HL-60/S4 treated with phorbol 12-myristate 13-acetate at 8.2 ng/mL for 4 days and 3 days (cell line): ENCODE measurements around the gene PSMB7.

Experiments used
- in situ Hi-C: fragments of 300-500 bp; cut with MboI; formaldehyde crosslinking; loops from 2 replicates; pipeline ENCODE4 v1.15.0; 2022; ENCODE audit warnings: low sequenced_read_pairs

The PSMB7 gene

GRCh38 chr9:124384846-124385245 is 30.4 kb downstream of the PSMB7 start:
- in situ Hi-C loops = no loop called here

GRCh38 chr9:124384210-124384609 is 31.0 kb downstream of the PSMB7 start:
- in situ Hi-C loops = no loop called here

DNA sequence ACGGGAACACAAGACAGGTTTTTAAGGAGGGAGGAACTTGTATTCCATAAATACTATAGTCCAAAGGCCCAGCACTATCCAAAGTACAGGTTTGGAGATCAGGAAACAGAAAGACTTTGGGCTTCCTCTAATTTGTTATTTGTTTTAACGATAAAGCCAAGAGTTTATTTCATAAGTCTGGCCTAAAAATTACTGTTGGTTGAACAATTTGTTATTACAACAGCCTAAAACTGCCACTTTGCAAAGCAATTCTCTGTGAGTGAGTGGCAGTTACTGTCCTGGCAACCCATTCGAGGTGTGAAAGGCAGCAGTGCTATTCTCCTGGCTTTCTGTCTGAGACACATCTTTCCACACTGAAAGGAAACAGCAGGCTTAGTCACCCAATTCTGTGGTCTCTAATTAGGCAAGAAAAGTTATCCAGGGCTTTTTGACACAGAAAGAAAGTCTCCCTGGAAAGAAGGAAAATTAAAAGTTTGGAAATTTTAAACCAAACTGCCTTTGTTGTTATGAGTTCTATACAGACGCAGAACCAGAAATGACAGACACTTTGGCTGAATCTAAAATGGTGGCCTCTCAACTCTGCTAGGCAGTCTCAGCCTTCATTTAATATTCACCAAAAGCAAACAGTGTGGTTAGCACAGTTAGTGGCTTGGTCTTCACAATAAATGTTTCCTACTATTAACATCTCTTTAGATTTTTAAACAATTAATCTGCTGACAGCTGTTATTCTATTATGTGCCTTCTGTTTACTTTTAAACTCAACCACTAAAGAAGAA is 33.9 kb downstream of the PSMB7 start:
- in situ Hi-C loops = no loop called here

DNA sequence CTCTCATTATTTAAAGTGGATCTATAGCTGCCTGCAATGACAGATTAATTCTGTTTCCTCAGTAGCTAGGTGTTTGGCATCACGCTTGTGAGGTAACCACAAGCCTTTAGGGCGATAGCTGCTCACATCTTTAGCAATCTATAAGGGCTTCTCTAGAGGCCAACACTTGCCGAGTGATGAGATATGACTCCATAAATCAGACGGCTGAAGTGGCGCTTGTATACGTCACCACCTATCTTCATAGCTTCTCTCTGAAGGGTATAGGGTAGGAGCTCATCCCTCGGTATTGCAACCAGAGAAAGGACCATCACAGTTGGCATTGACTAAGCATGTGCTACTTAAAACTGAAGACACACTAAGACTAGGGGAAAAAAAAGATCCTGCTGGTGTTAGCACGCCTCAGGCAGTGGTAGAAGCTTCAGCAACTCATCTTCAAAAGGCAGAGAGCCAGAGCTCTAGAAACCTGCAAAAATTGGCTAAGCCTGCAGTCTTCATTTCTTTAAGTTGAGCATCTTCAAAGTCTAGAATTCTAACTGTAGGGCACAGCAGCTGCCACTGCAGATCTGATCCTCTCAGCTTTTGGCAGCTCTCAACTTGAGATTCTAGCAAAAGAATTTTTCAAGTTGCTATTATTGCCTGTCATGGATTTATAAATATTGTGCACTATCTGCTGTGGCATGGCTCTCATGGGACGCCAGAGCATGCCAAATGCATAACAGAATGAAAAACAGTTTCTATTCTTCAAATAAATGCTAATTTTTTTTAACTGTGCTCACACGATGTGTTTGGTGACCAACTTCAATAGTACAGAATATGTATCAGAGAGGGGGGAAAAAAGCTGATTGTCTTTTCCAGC is 37.5 kb downstream of the PSMB7 start:
- in situ Hi-C loops = no loop called here

- in situ Hi-C loops = no loop called here
Measured at GRCh38 chr9:124376329-124376728, 38.9 kb downstream of the PSMB7 start.

DNA sequence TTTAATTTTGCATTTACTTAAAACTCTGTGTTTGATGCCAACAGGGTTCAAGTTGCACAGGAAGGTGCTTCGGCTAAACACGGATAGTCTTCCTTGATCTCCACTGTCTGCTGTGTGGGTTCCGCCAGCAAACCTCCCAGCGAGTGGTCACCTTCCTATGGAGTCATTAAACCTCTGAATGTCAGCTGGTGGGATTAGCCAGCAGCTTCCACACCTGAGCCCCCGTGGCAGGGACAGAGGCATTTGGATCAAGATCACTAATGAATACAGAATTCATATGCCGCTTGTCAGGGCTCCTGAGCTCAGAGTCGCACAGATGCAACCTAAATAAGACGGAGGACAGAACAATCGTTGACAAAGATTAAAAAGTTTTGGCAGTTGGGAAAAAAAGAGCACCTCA is 39.5 kb downstream of the PSMB7 start:
- in situ Hi-C loops = no loop called here

- in situ Hi-C loops = no loop called here
Measured at GRCh38 chr9:124373851-124374250, 41.4 kb downstream of the PSMB7 start.

DNA sequence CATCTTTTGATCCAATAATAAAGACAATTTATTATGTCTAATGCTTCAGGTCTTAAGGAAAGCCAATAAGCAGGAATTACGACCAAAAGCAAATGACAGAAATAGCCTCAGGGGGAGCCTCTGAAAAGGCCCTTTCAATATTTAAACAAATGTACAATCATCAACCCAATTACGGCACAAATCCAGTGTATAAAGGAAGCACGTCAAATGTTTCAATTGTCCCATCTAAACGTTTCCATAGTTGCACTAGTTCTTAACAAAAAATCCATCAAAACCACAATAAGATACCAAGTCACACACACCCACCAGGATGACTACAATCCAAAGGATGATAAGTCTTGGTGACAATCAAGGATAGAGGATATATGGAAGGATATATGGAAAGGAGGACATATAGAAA is 41.9 kb downstream of the PSMB7 start:
- in situ Hi-C loops = no loop called here

DNA sequence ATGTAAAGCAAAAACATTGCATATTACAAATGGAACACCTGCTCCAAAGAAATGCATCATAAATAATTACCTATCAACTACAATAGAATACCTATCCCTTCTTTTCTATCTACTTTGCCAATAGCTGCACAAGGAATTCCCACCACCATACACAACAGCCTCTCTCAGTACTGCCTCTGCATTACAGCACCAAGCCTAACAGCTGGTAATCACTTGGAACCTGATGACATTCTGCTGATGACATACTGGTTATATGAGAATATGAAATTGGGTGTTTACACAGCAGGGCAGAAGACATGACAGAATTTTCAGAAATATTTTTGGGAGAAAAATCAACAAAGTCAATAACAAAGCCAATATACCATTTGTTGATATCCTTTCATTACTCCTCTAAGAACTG is 43.2 kb downstream of the PSMB7 start:
- in situ Hi-C loops = no loop called here

DNA sequence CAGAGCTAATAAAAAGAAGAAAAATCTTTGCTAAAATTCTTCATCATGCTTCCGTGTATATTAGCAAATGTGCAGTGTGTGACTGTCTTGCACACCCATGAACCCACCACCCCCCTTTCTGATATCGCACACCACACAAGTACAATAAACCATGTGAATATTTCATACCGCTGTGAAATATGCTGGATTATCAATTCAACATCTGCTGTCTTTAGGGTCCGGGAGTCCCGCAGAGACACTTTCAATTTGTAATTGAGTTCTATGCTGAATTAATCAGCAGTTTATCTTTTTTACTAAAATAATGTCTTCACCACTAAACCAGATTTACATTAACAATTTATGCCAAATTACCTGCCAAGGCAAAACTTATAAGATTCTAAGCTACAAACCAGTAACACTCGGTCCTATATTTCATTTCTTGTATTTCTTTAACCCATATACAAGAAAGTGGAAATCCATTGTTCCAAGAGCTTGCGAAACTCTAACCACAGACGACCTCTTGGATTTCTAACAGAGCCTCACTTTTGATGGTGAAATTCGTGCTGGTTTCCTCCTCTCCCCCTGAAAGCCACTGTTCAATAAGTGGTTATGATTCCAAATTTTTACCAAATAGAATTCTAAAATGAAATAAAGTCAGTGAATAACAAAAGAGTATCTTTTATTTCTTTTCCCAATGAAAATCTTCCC is 44.2 kb downstream of the PSMB7 start:
- in situ Hi-C loops = no loop called here

- in situ Hi-C loops = no loop called here
Measured at GRCh38 chr9:124369231-124369797, 45.9 kb downstream of the PSMB7 start.

DNA sequence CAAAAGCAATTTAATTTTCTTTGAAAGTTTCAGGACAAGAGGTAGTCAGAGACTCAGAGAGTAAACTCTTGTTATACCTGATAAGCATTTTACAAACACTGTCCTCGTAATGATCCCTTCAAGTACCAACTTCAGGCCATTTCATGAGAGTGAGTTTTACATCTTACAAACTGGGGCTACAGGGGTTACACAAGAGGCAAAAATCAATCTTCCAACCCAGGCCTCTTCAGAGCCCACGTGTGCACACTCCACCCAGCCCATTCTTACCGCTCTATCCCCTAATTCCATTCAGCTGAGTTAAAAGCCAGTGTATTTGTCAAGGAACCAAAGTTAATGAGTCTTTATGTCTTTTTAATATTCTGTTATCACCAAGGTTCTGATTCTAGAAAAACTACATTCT is 46.5 kb downstream of the PSMB7 start:
- in situ Hi-C loops = no loop called here

DNA sequence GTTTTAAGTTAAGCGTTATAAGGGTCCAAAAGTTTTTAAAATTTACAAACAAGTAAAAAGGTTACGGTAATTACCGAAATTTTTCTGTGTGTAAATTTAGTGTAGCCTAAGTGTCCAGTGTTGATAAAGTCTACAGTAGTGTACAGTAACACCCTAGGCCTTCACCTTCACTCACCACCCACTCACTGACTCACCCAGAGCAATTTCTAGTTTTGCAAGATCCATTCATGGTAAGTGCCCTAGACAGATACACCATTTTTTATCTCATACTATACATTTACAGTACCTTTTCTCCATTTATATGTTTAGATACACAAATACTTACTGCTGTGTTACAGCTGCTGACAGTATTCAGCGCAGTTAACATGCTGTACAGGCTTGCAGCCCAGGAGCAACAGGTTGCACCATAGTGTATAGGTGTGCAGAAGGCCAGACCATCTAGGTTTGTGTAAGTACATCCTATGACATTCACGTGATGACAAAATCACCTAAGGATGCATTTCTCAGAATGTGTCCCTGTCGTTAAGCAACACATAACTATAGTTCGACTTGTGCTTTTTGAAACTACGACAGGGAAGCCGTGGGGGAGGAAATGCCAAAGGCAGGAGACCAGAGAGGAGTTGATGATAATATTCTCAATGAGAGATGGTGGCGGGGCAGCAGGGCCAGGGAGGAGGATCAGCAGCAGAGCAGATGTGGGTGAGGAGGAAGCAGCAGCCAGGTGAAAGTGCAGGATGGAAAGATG is 48.6 kb downstream of the PSMB7 start:
- in situ Hi-C loops = no loop called here

DNA sequence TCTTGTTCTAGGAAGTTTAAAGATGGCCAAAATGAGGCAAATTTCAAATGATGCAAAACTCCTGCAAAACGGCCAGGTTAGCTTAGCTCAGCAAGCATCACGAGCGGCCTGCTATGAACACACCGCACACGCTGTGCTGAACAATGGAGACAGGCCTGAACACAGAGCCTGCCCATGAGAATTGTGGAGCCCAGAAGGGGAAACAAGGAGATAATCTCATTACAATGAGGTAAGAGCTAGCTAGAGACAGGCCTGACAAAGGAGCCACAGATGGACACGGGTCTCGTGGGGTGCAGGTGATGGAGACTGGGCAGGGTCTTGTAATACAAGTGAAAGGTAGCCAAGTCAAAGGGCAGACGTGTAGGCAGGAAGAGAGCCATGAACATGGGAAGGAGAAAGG is 50.2 kb downstream of the PSMB7 start:
- in situ Hi-C loops = no loop called here

GRCh38 chr9:124364141-124364540 is 51.1 kb downstream of the PSMB7 start:
- in situ Hi-C loops = no loop called here

DNA sequence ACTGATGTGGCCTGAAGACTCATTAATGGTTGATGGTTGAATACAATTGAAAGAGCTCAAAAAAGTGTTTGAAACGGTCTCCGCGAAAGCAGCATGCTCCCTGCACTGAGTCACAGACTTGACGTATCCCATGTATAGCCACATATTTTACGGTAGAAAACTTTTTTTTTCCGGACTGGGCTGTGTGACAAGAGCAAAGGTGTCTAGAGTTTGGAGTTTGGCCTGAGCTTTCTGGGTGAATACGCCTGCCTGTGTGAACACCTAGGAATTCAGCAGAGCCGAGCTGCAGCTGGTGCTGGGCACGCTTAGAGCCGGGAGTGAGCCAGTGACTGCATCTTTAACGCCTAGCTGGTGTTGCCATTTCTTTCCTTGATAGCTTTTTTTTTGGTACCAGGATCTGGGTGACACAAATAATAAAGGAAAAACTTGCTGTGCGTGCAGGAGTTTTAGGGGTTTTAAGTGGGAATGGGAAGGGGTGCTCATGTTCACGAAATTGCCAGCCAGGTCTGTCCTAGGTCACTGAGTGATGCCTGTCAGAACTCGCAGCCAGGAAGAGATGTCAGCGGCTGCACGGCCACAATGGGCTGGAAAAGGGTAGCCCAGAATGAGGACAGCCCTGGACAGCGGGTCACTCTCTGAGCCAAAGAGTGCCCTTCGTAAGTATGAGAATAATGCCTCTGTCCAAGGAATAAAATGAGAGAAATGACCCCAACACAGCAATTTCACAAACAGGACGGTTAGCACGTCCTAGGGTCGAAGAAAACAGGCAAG is 51.7 kb downstream of the PSMB7 start:
- in situ Hi-C loops = no loop called here

GRCh38 chr9:124361128-124361527 is 54.1 kb downstream of the PSMB7 start:
- in situ Hi-C loops = no loop called here

DNA sequence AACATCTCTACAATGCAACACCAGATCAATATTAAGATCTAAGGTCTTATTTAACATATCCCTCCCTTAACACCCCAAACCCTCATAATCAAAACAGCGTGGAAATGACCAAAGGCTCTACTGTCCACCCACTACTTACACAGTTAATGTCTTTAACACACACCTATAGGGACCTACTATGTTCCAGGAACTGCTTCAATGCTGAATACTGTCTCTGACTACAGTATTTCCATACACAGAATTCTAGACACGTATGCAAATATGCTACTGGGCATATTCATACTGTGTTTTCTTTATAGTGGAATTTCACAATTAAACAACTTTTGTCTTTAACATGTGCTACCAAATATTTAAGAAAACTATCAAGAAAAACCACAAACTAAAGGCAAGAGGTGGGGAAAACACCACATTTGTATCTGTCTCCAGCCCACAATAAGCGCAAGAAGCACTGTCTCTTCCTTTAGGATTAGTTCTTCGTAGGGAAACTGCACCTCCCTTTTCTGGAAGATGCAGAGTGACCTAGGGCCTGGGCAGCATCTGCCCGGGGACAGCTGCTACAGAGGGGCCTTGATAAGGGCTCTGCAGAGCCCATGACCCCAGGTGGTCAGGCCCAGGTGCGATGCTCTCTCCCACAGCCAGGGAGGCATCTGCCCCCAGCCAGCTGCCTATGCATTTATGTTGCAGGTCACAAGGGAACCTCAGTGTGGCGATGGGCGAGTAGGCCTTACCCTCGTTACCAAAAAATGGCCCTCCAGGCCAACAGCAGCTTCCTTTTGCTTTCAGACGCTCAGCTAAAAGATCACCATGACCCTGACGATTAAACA is 55.2 kb downstream of the PSMB7 start:
- in situ Hi-C loops = no loop called here

GRCh38 chr9:124359426-124359825 is 55.8 kb downstream of the PSMB7 start:
- in situ Hi-C loops = no loop called here
